Keratinocyte (primary cell): ENCODE measurements around the gene FHIT. TPM values are rescaled to one million over a fixed set of nuclear protein-coding genes. Genes with fewer than 3 reads are reported as not detected.

Source experiments
- DNase-seq: peaks from one replicate; pipeline ENCODE4 v3.0.0-alpha.2; 2011; ENCODE audit warnings: low read depth, missing footprints, low spot score
- FAIRE-seq: peaks from 2 replicates; lab custom pipeline; 2011; peaks lifted over from hg19 to GRCh38; lab: Jason Lieb, UNC
- H2AFZ ChIP-seq: 2 replicates; pipeline ENCODE4 v1.6.0; 2012; ENCODE audit warnings: low read length, control low read depth, inconsistent platforms; ENCODE audit not compliant: control insufficient read depth
- H3K27ac ChIP-seq: 2 replicates; pipeline ENCODE4 v1.5.1; 2011; ENCODE audit warnings: low read length; ENCODE audit not compliant: control insufficient read depth, insufficient read depth
- H3K27me3 ChIP-seq: 3 replicates; pipeline ENCODE4 v1.6.0; 2011; ENCODE audit warnings: low read length; ENCODE audit not compliant: control insufficient read depth, insufficient read depth; ENCODE audit errors: extremely low read depth
- H3K36me3 ChIP-seq, 2 experiments: 2 replicates in 1 of 2; 3 replicates in 1 of 2; pipeline ENCODE4 v1.5.1; 2011; ENCODE audit warnings: low read length in 2 of 2, mild to moderate bottlenecking in 1 of 2; ENCODE audit not compliant: control insufficient read depth in 2 of 2, insufficient read depth in 2 of 2; ENCODE audit errors: extremely low read depth in 1 of 2
- H3K4me1 ChIP-seq: 3 replicates; pipeline ENCODE4 v1.5.1; 2011; ENCODE audit warnings: low read length; ENCODE audit not compliant: control insufficient read depth, insufficient read depth; ENCODE audit errors: extremely low read depth
- H3K4me2 ChIP-seq: 3 replicates; pipeline ENCODE4 v1.6.0; 2011; ENCODE audit warnings: low read depth, low read length; ENCODE audit not compliant: control insufficient read depth, insufficient read depth; ENCODE audit errors: extremely low read depth
- H3K4me3 ChIP-seq, 3 experiments: fragments of 200-600 bp in 1 of 3; sonication (generic) in 1 of 3; 2 replicates in 2 of 3; 3 replicates in 1 of 3; pipeline ENCODE4 v1.5.1; 2011 to 2016; ENCODE audit warnings: low read length in 3 of 3, mild to moderate bottlenecking in 3 of 3, control low read depth in 2 of 3, inconsistent platforms in 1 of 3, low read depth in 1 of 3, mixed read lengths in 1 of 3, mixed run types in 1 of 3, moderate library complexity in 1 of 3; ENCODE audit not compliant: control insufficient read depth in 2 of 3, insufficient read depth in 2 of 3; ENCODE audit errors: extremely low read depth in 1 of 3
- H3K79me2 ChIP-seq: 2 replicates; pipeline ENCODE4 v1.6.0; 2012; ENCODE audit warnings: low read length; ENCODE audit not compliant: control insufficient read depth, insufficient read depth
- H3K9ac ChIP-seq: 3 replicates; pipeline ENCODE4 v1.6.0; 2011; ENCODE audit warnings: low read length; ENCODE audit not compliant: control insufficient read depth, insufficient read depth; ENCODE audit errors: extremely low read depth
- H3K9me1 ChIP-seq: 3 replicates; pipeline ENCODE4 v1.6.0; 2011; ENCODE audit warnings: low read length; ENCODE audit not compliant: control insufficient read depth, insufficient read depth; ENCODE audit errors: extremely low read depth
- H3K9me3 ChIP-seq: 2 replicates; pipeline ENCODE4 v1.5.1; 2012; ENCODE audit warnings: low read depth, low read length; ENCODE audit not compliant: control insufficient read depth
- H4K20me1 ChIP-seq: 3 replicates; pipeline ENCODE4 v1.6.0; 2011; ENCODE audit warnings: low read length; ENCODE audit not compliant: control insufficient read depth, insufficient read depth; ENCODE audit errors: extremely low read depth
- CTCF ChIP-seq, 3 experiments: IDR thresholded peaks in 1 of 3; conservative IDR thresholded peaks in 1 of 3; optimal IDR thresholded peaks in 1 of 3; 2 replicates in 2 of 3; 3 replicates in 1 of 3; pipeline versions ENCODE3 to v1.5.1; 2011; ENCODE audit warnings: low read length in 3 of 3, mild to moderate bottlenecking in 3 of 3, moderate library complexity in 2 of 3, control low read depth in 1 of 3, inconsistent platforms in 1 of 3; ENCODE audit not compliant: insufficient read depth in 2 of 3; ENCODE audit errors: extremely low read depth in 1 of 3
- EZH2 ChIP-seq: IDR thresholded peaks from one replicate; pipeline ENCODE4 v1.6.1; 2012; ENCODE audit warnings: inconsistent platforms, mild to moderate bottlenecking, low read length, moderate library complexity
- dilution Hi-C: fragments of 300-500 bp; cut with MboI; formaldehyde crosslinking; loops from one replicate; pipeline ENCODE4 v1.7.0; 2020; ENCODE audit warnings: low sequenced_read_pairs; ENCODE audit not compliant: extremely low pct_ligation_motif_present
- polyA plus RNA-seq, 5 experiments: library from polyadenylated mRNA; depleted of rRNA in 3 of 5; stranded (reverse) in 3 of 5; stranded (forward) in 1 of 5; unstranded in 1 of 5; fragments of >200 nt; gene quantifications; 1 replicate in 1 of 5; 2 replicates in 3 of 5; 3 replicates in 1 of 5; pipeline versions ENCODE4 v1.2.1 to v1.2.3, GENCODE V29; 2011 to 2012; ENCODE audit warnings: missing spikeins in 2 of 5, low read depth in 1 of 5, low replicate concordance in 1 of 5

The FHIT gene
- polyA plus RNA-seq, 1 donor (not counting 4 experiments of a cell fraction or from before 2014, with no cell fraction given) = 2.2 TPM

DNA sequence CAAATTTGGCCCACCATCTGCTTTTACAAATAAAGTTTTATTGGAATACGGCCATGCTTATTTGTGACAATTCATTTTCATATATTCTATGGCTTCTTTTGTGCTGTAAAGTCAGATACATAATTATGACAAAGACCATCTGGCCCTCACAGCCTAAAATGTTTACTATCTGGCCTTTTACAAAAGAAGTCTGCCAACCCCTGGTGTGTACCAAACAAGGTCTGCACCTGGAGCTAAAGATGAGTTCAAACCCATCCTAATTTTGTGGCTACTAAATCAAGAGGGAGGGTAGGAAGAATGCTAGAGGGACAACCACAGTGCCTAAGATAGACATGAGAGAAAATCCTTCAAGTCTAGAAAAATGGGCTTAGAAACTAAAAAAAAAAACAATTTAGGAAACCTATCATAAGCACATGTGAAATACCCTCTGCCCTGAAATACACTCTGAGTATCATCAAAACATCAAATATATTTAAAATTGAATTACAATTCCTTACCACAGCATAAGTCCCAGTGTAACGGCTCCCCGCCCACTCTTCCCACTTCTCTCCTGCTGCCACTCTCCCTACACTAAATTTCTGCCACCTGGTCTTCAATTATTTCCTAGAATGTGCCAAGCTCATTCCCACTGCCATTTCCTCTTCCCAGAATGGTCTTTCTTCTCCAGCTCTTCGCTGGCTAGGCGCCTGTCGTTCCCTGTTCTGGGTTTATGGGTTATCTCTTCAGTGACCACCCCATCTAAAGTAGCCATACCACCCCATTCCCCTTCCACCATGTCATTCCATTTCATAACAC is 1250.7 kb downstream of the FHIT start:
- no peaks in the 10 kb centered on the region for H3K4me1 ChIP-seq
- FAIRE-seq = no peak
- H3K79me2 ChIP-seq = no peaks in the 10 kb centered on the region
- H3K9ac ChIP-seq = no peak overlapping the region
- dilution Hi-C loops = no loop called here
- no peaks in the 10 kb centered on the region for H3K9me3 ChIP-seq
- no peak overlapping the region for H3K4me2 ChIP-seq
- no peak overlapping the region for H2AFZ ChIP-seq
- no peak for DNase-seq
- no peaks in the 10 kb centered on the region for H4K20me1 ChIP-seq
- H3K9me1 ChIP-seq = no peaks in the 10 kb centered on the region
- TF ChIP-seq EZH2 (no peak), CTCF (optimal IDR thresholded peaks at IDR 0.05 in 1 of 3, IDR thresholded peaks at IDR 0.05 in 1 of 3, conservative IDR thresholded peaks at IDR 0.05 in 1 of 3; ENCODE audit: extremely low read depth in 1 of 3, insufficient read depth in 2 of 3, low read length in 3 of 3) (no peak)
- H3K27me3 ChIP-seq = no peaks in the 10 kb centered on the region
- H3K36me3 ChIP-seq = no peaks in the 10 kb centered on the region
- no peak overlapping the region for H3K4me3 ChIP-seq
- no peak overlapping the region for H3K27ac ChIP-seq

- Histone ChIP-seq H3K4me3 (no peak overlapping the region), H3K27ac (no peak overlapping the region), H3K79me2 (no peaks in the 10 kb centered on the region), H4K20me1 (no peaks in the 10 kb centered on the region), H3K4me1 (no peaks in the 10 kb centered on the region), H2AFZ (no peak overlapping the region), H3K9ac (no peak overlapping the region), H3K9me1 (no peaks in the 10 kb centered on the region), H3K4me2 (no peak overlapping the region), H3K27me3 (no peaks in the 10 kb centered on the region), H3K9me3 (no peaks in the 10 kb centered on the region), H3K36me3 (no peaks in the 10 kb centered on the region)
- no peak for FAIRE-seq
- dilution Hi-C loops = no loop called here
- no peak for TF ChIP-seq CTCF (optimal IDR thresholded peaks at IDR 0.05 in 1 of 3, IDR thresholded peaks at IDR 0.05 in 1 of 3, conservative IDR thresholded peaks at IDR 0.05 in 1 of 3; ENCODE audit: extremely low read depth in 1 of 3, insufficient read depth in 2 of 3, low read length in 3 of 3)
- TF ChIP-seq EZH2 = no peak
- no peak for DNase-seq
Measured at GRCh38 chr3:59998058-59998457, 1253.2 kb downstream of the FHIT start.
